NCI-H146 treated with DMSO at 0.1 percent for 48 hours (cell line): ENCODE measurements around the gene KIF5C.
A peak's percentile ranks its signal among the peaks of the same experiment; 100 is the strongest.

Experiments used
- DNase-seq: peaks from one replicate; lab custom pipeline; 2025; ENCODE audit not compliant: unreplicated experiment; lab: John Stamatoyannopoulos, UW

KIF5C gene

GRCh38 chr2:148887350-148888002 is 12.4 kb downstream of the KIF5C start:
- no peak for DNase-seq

GRCh38 chr2:148888003-148888501 is 13.0 kb downstream of the KIF5C start:
- DNase-seq, result no peak

GRCh38 chr2:148888986-148889385 is 14.0 kb downstream of the KIF5C start:
- DNase-seq, result no peak

GRCh38 chr2:148893906-148894305 is 18.9 kb downstream of the KIF5C start:
- DNase-seq, result no peak

- DNase-seq, result peak; percentile 77
Measured at GRCh38 chr2:148896136-148896535, 21.1 kb downstream of the KIF5C start.

- DNase-seq, result peak; percentile 7
Measured at GRCh38 chr2:148899638-148900318, 24.8 kb downstream of the KIF5C start.

- peak; percentile 89 for DNase-seq
Measured at GRCh38 chr2:148900350-148900837, 25.4 kb downstream of the KIF5C start.

- DNase-seq, result peak; percentile 89
Measured at GRCh38 chr2:148901142-148901541, 26.1 kb downstream of the KIF5C start.

- DNase-seq, result no peak
Measured at GRCh38 chr2:148902798-148903197, 27.8 kb downstream of the KIF5C start.

GRCh38 chr2:148903294-148903693 is 28.3 kb downstream of the KIF5C start:
- no peak for DNase-seq

- DNase-seq, result peak; percentile 77
Measured at GRCh38 chr2:148903979-148904378, 29.0 kb downstream of the KIF5C start.

GRCh38 chr2:148906124-148906523 is 31.1 kb downstream of the KIF5C start:
- DNase-seq, result no peak

GRCh38 chr2:148907085-148907785 is 32.2 kb downstream of the KIF5C start:
- no peak for DNase-seq

- no peak for DNase-seq
Measured at GRCh38 chr2:148909114-148909513, 34.1 kb downstream of the KIF5C start.

- DNase-seq, result no peak
Measured at GRCh38 chr2:148913061-148913460, 38.0 kb downstream of the KIF5C start.

GRCh38 chr2:148913492-148913891 is 38.5 kb downstream of the KIF5C start:
- no peak for DNase-seq

GRCh38 chr2:148914463-148914862 is 39.4 kb downstream of the KIF5C start:
- peak; percentile 61 for DNase-seq

GRCh38 chr2:148917431-148917830 is 42.4 kb downstream of the KIF5C start:
- DNase-seq, result no peak

- no peak for DNase-seq
Measured at GRCh38 chr2:148918554-148918953, 43.5 kb downstream of the KIF5C start.

- no peak for DNase-seq
Measured at GRCh38 chr2:148920559-148920958, 45.5 kb downstream of the KIF5C start.

- DNase-seq, result no peak
Measured at GRCh38 chr2:148922062-148922461, 47.0 kb downstream of the KIF5C start.
